Esophagus squamous epithelium (tissue), 4 donors: ENCODE data around the gene SEC61G.

Experiments
- CTCF ChIP-seq, 6 experiments: fragments of 450-650 bp in 4 of 6; fragments of 200-600 bp in 2 of 6; sonication (generic) in 2 of 6; IDR thresholded peaks; one replicate each; pipeline ENCODE4 v1.5.1; 2016 to 2019; ENCODE audit warnings: antibody characterized with exemption in 6 of 6, mild to moderate bottlenecking in 4 of 6, moderate library complexity in 4 of 6
- POLR2A ChIP-seq, 4 donors: fragments of 450-650 bp; IDR thresholded peaks; one replicate each; pipeline ENCODE4 v1.6.1; 2017; ENCODE audit warnings: antibody characterized with exemption in 4 of 4, mild to moderate bottlenecking in 4 of 4, moderate library complexity in 3 of 4

DNA sequence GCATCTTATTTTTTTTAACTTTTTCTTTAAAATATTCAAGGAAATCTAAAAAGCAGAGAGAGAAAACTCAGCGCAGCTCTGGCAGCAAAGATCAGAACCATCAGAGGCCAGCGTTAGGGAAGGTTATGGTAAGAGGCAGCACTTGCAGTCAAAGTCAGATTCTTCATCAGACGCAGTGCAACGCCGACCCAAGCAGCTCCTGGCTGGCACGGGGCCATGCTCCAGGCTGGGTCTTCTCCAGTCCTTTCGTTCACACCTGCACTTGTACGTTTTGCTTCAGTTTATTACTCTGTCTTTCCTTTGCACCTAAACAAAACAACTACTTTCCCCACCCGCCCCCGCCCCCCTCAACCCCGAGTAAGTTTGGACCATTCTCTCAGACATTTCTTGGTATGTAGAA lies 43.1 kb upstream of the SEC61G start:
- TF ChIP-seq POLR2A (IDR thresholded peaks at IDR 0.05), result no peak
- TF ChIP-seq CTCF (IDR thresholded peaks at IDR 0.05), result no peak
